ENCODE data around the gene KDM7A. TPM values are rescaled to one million over a fixed set of nuclear protein-coding genes. Genes with fewer than 3 reads are reported as not detected.

The KDM7A gene
- total RNA-seq, 4 donors from 2014 or later, result 38.0 to 59.3 (median 38.8) TPM

GRCh38 chr7:140045697-140046096 is 131.1 kb downstream of the KDM7A start:
- Histone ChIP-seq H3K27ac (no peak overlapping the region), H3K9me3 (no peaks in the 10 kb centered on the region), H3K36me3 (peaks cover 0 to 41% (median 0%) of the 10 kb centered on the region in 3 donors), H3K4me3 (no peak overlapping the region), H3K27me3 (no peaks in the 10 kb centered on the region), H3K4me1 (peaks cover 0 to 32% (median 1%) of the 10 kb centered on the region in 4 donors)
- no peak for DNase-seq
- TF ChIP-seq CTCF (IDR thresholded peaks at IDR 0.05), result no peak
- no peak for TF ChIP-seq POLR2A (IDR thresholded peaks at IDR 0.05)

GRCh38 chr7:140044251-140044650 is 132.5 kb downstream of the KDM7A start:
- DNase-seq, result no peak
- peaks cover 0 to 50% (median 0%) of the 10 kb centered on the region in 3 donors for H3K36me3 ChIP-seq
- no peaks in the 10 kb centered on the region for H3K9me3 ChIP-seq
- H3K27me3 ChIP-seq, result no peaks in the 10 kb centered on the region
- TF ChIP-seq CTCF (IDR thresholded peaks at IDR 0.05) (no peak), POLR2A (IDR thresholded peaks at IDR 0.05) (no peak)
- no peak overlapping the region for H3K27ac ChIP-seq
- peaks cover 0 to 25% (median 0%) of the 10 kb centered on the region in 4 donors for H3K4me1 ChIP-seq
- no peak overlapping the region for H3K4me3 ChIP-seq

- Histone ChIP-seq H3K4me1 (peaks cover 0 to 8% (median 0%) of the 10 kb centered on the region in 4 donors), H3K9me3 (no peaks in the 10 kb centered on the region), H3K27me3 (no peaks in the 10 kb centered on the region), H3K36me3 (peaks cover 0 to 63% (median 0%) of the 10 kb centered on the region in 3 donors), H3K4me3 (no peak overlapping the region), H3K27ac (no peak overlapping the region)
- TF ChIP-seq POLR2A (IDR thresholded peaks at IDR 0.05), result no peak
- no peak for TF ChIP-seq CTCF (IDR thresholded peaks at IDR 0.05)
- no peak for DNase-seq
Observed at GRCh38 chr7:140042386-140042670, 134.5 kb downstream of the KDM7A start.

DNA sequence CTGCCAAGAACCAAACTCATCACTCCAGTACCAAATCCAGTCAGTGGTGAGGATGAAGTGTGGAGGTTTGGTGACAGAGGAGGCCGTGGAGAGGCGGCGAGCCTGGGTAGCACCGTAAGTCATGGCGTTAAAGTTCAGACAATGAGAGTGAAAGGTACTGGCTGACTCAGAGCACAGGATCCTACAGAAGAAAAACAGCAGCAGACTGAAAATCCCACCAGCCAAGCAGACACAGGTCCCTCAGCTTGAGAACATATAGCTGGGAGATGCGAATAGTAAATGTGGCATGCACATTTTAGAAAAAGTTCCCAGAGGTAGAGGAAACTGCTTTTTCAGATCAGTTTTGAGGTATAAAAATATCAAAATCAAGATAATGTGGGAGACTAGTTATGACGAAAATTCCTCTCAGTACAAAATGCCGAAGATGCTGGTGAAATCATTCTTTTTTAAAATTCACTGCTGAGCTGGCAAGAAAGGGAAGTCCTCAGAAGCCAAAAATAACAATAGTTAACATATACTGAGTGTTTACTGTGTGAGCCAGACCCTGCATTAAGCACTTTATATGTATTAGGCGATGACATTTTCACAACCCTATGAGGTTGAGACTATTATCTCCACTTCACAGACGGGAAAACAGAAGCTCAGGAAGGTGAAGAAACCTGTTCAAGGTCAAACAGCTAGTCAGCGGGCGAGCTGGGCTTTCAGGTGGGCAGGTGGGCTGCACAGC is 135.0 kb downstream of the KDM7A start:
- H3K4me1 ChIP-seq, result peaks cover 0 to 8% (median 0%) of the 10 kb centered on the region in 4 donors
- TF ChIP-seq CTCF (IDR thresholded peaks at IDR 0.05) (no peak), POLR2A (IDR thresholded peaks at IDR 0.05) (no peak)
- DNase-seq, result no peak
- no peaks in the 10 kb centered on the region for H3K9me3 ChIP-seq
- peaks cover 0 to 66% (median 0%) of the 10 kb centered on the region in 3 donors for H3K36me3 ChIP-seq
- no peak overlapping the region for H3K4me3 ChIP-seq
- H3K27me3 ChIP-seq, result no peaks in the 10 kb centered on the region
- no peak overlapping the region for H3K27ac ChIP-seq

DNA sequence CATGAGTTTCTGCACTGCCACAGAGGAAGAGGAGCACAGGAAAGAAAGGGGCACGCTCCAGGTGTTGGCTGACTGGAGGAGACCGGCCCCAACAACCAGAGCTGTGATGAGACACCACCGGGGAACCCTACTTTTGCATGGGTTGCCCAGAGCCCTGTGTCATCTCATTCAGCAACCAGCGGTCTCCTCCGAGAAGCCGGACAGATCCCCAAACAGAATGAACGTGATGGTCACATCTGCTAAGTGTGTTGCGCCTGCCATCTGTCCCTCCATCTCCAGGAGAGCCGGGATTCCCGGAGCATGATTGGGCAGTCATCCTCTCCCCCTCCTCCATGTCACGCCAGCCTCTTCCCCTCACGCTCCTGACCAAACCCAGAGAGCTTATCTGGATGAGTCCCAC is 136.9 kb downstream of the KDM7A start:
- DNase-seq, result peak in 1 of 3 donors; percentile 8
- Histone ChIP-seq H3K27ac (no peak overlapping the region), H3K4me3 (no peak overlapping the region), H3K4me1 (no peaks in the 10 kb centered on the region), H3K36me3 (peaks cover 0 to 70% (median 0%) of the 10 kb centered on the region in 3 donors), H3K27me3 (no peaks in the 10 kb centered on the region), H3K9me3 (no peaks in the 10 kb centered on the region)
- no peak for TF ChIP-seq CTCF (IDR thresholded peaks at IDR 0.05)
- no peak for TF ChIP-seq POLR2A (IDR thresholded peaks at IDR 0.05)

Data from Peyer's patch (tissue), 4 donors.